Hematopoietic multipotent progenitor cell treated with erythropoietin and hydrocortisone succinate and interleukin-3 and kit ligand, for 17 days (in vitro differentiated cells): ENCODE measurements around the gene GJA1.
"Not testable (repeated sequence)": the region's sequence is repeated elsewhere in the genome, so short reads cannot be mapped to it uniquely, and the experiment has no call there.

ENCODE experiments used
- DNase-seq: peaks from one replicate; pipeline ENCODE4 v3.0.0-alpha.2; 2015; ENCODE audit warnings: low spot score

The GJA1 gene

DNA sequence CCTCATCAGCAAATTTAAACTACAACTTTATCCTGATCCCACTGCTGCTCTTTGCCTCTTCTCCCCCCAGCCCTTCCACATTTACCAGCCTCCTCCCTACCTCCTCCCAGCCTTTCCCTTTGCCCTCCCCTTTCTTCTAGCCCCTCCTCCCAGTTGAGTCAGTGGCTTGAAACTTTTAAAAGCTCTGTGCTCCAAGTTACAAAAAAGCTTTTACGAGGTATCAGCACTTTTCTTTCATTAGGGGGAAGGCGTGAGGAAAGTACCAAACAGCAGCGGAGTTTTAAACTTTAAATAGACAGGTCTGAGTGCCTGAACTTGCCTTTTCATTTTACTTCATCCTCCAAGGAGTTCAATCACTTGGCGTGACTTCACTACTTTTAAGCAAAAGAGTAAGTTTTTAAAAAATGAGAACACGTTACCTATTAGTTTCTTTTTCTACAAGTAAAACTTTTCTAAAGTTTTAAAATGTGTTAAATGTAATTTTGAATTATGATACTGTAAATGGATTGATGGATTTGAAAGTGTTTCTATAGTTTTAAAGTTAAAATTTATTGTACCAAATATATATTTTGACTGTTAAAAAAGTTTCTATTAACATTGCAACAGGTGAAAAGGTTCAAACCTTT lies at the start of gene GJA1:
TSS of gene GJA1 (plus strand) at position 203 of the 626 bp plus-strand sequence. CDS start 11,202 bp downstream, outside the sequence.
- no peak for DNase-seq

DNA sequence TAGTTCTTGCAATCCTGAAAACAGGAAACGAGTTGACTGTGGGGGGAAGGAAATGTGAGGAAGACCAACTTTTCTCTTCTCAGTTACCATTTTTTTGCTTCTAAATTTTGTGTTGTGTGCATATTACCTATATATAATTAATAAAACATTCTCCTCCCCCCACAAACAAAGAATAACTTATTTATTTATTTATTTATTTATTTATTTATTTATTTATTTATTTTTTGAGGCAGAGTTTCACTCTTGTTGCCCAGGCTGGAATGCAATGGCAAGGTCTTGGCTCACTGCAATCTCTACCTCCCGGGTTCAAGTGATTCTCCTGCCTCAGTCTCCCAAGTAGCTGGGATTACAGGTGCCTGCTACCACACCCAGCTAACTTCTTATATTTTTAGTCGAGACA lies 48.9 kb upstream of the GJA1 start:
- DNase-seq, result not testable (repeated sequence)

DNA sequence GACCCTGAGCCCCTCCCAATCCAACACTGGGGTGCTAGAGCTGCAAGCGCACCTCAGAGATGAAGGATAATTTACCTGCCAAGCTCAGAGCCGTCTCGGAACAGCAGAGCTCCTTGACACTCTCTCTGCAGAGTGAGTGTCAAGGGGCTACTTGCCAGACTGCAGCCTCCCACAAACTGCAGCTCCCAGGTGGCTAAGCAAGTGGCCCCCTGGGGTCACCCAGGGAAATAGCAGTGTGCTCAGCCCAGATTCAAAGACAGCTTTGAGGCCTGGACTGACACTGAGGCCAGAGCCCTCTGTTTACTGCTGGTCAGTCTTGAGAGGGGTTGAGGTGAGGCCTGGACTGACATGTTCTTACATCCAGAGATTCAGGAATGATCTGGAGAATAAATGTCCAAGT lies 46.0 kb upstream of the GJA1 start:
- DNase-seq, result no peak

DNA sequence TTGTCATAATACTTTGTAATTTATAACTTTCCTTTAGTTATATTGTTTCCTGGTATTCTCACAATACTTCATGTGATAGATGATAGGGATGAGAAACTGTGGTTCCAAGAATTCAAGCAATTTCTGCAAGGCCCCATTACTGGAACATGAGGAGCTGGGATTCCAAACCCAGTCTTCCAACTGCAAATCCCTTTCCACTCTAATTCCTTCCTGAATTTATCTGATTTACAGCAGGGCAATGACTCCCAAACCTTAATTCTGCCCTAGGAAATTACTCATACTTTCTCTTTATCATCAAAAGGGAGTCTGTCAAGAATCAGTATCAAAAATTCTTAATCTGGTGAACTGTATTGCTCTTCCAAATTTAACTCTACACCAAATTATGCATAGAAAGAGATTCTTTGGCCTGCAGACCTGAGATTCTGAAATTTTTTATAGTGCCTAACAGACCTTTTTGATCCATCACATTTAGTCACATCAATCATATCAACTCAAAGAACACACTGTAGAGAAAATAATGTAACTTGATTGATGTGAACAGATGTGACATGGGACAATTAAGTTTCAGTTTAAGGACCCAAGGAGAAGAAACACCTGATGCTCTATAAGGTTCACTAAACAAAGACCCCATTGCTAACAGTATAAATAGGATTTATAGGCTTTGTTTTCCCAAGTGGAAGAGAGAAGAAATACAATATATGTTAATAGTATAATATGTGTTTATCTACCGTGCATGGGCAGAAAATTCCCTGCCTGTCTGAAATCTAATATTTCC lies 41.5 kb upstream of the GJA1 start:
- DNase-seq, result no peak

DNA sequence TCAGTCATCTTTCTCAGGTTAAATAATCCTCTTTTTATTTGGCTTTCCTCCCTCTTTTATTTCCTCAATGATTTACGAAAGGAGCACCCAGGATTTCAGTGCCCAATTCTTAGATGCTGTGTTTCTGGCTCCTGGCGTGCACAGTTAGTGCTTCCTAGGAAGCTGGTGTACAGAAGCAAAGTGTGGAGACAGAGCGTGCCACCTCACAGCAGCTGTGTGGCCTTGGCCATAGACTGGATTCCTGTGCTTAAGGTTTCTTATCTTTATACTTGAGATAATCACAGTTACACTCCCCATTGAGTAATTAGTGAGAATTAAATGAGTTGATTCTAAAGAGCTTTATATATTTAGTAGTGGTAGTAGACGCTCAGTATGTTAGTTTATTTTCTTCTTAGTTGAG lies 39.7 kb upstream of the GJA1 start:
- DNase-seq, result no peak

DNA sequence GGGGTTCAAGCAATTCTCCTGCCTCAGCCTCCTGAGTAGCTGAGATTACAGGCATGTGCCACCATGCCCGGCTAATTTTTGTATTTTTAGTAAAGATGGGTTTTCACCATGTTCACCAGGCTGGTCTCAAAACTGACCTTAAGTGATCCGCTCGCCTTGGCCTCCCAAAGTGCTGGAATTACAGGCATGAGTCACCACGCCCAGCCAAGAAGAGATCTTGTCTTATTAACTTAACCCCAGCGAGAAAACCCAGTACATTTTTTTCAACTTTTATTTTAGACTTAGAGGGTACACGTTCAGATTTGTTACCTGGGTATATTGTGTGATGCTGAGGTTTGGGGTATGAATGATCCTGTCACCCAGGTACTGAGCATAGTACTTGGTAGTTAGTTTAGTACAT lies 38.3 kb upstream of the GJA1 start:
- not testable (repeated sequence) for DNase-seq

DNA sequence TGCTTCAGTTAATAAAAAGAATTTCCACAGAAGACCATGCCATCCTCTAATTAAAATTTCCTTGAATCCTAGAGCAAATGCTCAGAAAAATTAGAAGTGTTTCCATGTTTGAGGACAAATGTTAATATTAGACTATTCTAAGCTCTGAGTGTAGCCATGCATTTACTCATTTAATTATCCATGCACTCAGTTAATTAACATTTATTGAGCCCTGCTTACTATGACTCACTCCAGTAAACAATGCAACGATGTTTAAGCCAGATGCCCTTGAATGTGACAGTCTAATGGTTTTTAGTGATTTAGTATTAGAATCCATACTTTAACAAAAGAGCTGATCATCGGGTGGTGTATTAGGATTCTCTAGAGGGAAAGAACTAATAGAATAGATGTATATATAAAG lies 37.3 kb upstream of the GJA1 start:
- no peak for DNase-seq

DNA sequence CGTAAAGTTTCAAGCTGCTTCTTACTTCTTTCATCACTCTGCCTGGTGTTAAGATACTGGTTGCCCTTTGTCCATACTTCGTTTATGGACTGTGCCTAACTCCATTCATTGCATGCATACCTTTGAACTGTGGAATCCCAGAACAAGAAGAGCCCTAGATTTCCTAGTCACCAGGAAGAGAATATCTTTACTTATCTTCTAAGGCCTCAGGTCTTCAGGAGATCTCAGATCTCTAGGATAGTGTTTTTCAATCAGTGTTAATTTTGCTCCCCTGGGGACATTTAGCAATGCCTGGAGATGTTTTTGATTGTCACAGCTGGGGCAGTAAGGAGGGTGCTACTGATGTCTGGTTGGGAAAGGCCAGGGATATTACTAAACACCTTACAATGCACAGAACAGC lies 35.5 kb upstream of the GJA1 start:
- DNase-seq, result no peak

DNA sequence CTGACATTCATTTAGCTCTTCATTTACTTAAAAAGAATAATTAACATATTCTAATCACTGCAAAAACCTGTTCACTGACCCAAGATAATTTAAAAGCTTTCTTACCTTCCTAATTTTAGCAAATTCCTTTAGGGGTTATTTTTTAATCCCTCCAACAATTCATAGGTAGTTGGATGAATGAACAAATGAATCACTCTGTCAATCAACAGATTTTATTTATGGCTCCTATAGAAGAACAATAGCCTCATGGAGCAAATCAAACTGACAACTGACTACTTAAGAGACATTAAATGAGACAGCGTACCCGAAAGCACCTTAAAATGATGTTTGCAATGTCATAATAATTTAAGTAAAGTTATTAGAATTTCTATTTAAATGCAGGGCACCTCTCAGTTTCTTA lies 31.5 kb upstream of the GJA1 start:
- no peak for DNase-seq

DNA sequence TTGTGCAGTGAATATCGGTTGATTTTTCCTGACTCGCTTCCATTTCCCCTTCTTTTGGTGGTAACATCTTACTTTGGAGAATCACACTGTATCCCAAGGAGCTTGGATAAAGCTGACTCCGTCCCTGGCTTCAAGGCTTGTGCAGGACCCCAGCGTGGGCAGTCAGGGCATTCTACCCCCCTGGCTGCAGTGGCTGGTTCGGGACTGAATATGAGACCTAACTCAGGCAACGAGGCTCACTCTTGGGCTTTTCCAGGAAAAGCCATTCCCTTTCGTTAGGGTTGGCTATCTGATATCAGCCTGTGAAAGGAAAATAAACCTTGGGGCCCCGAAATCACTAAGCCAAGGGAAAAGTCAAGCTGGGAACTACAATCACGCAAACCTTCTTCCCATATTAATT lies 30.1 kb upstream of the GJA1 start:
- no peak for DNase-seq

DNA sequence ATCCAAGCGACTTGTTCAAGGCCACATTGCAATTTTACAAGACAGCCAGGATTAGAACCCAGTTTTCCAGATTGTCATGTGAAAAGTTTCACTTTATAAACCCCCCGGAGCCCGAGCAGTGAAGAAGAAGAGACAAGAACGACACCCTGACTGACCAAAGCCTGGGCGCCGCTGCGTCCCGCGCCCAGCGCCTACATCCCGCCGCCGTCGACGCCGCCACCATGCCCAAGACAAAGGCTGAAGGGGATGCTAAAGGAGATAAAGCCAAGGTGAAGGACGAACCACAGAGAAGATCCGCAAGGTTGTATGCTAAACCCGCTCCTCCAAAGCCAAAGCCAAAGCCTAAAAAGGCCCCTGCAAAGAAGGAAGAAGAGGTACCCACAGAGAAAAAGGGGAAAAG lies 27.1 kb upstream of the GJA1 start:
- DNase-seq, result no peak

DNA sequence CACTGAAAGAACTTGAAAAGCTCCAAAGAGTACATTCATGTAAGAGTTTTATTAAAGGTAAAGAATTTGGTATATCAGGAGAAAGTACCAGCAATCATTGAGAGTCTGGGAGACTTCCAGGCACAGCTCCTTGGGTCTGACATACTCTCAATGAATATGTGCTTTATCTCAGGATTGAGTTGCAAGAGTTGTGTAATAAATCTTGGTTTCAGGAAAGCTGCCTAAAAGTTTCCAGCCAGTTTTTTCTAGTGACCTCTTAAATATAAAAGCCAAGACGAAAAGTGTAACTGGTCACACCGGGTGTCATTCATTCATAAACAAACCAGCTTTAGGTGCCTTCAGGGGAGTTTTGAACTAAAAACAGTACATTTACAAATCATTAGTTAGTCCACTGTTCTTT lies 21.6 kb upstream of the GJA1 start:
- no peak for DNase-seq

DNA sequence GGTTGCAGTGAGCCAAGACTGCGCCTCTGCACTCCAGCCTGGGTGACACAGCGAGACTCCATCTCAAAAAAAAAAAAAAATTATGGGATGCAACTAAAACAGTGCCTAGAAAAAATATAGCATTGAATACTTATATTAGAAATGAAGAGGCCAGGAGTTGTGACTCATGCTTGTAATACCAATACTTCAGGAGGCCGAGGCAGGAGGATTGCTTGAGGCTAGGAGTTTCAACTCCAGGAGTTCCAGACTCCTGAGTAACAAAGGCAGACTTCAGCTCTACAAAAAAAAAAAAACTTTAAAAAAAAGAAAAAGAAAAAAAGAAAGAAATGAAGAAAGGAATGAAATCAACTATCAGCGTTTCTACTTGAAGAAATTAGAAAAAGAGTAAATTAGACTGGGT lies 17.1 kb upstream of the GJA1 start:
- DNase-seq, result no peak

DNA sequence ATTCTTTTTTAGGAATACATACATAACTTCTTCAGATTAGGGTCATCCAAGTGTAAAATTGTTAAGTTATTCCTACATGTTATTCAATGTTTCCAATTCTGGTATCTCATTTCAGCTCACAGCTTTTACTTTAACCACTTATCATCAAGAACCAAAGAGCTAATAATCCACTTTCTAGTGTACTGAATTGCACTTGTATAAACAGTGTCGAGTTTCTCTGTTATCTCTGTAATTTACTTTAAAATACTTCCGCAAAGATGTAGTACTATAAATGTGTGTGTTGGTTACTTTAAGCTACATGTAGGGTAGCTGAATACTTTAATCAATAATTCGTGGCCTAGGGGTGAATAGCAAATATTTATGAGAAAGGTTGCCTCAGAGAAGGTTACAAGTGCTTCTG lies 8.8 kb upstream of the GJA1 start:
- no peak for DNase-seq

DNA sequence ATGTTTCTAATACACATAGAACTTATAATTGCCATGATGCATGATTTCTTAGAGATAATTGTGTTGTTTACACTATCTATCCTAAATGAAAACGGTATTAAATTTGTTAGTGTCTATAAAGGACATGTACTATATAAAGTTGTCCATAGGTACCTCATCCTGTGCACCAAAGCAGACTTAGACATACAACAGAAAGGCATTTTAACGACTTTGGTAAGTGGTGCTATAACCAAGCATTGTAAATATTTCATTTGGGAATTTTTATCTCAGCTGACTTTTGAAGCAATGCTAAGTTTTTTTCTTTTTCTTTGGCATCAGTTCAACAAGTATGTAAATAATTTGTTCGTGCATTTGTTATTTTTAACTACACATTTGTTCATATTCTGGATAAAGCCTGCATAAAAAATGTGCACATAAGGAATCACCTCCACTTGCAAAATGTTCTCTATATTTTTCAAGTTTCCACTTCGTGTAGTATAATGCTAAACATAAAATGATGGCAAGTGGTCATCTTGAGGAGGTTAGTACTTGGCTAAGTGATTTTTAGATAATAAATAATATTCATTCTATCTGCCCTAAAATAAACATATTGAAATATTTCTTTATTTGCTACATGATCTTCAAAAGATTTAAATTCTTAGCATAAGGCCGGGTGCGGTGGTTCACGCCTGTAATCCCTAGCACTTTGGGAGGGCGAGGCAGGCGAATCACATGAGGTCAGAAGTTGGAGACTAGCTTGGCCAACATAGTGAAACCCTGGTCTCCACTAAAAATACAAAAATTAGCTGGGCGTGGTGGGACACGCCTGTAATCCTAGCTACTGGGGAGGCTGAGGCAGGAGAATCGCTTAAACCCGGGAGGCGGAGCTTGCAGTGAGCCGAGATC lies 6.3 kb upstream of the GJA1 start:
- no peak for DNase-seq

DNA sequence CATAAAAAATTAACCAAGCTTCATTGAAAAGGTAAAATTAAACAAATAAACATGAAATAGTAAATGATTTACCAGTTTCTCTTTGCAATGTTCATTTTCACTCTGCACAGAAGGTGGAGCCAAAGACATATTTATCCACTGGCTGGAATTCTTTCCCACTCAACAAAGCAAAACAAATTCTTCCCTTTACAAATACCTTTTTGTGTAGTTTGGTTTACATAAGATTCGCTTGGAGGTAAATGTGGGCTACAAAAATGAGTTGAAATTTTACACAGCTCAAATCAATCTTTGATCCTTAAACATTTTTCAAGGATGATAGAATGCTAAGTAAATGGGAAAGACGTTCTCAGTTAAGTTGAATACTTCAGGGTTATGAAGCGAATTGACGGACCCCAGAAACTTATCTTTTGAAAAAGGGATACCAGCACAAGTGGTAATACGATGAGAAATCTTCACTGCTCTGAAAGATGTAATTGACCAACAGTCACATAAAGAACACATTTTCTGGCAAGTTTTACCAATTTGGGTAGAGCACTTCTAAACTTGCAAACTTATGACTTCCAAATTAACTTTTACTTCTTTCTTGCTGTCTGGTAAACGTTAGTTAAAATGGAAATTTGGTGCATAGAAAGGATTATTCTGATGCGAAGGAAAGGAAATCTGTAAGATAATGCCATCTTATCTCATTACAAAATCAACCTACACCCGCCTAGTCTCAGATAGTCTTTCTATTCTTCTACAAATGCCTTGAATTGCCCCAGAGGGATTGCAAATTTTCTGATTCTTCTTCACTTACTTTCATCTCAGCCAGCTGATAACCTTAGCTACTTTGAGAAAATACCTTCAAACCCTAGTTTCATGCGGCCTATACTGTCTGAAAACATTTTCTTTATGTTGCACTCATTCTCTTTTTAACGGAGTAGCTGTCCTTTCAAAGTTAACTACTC lies 4.7 kb upstream of the GJA1 start:
- DNase-seq, result no peak

DNA sequence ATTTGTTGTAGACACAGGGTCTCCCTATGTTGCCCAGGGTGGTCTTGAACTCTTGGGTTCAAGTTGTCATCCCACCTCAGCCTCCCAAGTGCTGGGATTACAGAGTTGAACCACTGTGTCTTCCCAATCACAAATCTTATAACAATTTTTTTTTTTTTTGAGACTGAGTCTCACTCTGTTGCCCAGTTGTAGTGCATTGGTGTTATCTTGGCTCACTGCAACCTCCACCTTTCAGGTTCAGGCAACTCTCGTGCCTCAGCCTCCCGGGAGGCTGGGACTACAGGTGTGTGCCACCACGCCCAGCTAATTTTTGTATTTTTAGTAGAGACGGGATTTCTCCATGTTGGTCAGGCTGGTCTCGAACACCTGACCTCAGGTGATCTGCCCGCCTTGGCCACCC lies 3.7 kb upstream of the GJA1 start:
- not testable (repeated sequence) for DNase-seq

DNA sequence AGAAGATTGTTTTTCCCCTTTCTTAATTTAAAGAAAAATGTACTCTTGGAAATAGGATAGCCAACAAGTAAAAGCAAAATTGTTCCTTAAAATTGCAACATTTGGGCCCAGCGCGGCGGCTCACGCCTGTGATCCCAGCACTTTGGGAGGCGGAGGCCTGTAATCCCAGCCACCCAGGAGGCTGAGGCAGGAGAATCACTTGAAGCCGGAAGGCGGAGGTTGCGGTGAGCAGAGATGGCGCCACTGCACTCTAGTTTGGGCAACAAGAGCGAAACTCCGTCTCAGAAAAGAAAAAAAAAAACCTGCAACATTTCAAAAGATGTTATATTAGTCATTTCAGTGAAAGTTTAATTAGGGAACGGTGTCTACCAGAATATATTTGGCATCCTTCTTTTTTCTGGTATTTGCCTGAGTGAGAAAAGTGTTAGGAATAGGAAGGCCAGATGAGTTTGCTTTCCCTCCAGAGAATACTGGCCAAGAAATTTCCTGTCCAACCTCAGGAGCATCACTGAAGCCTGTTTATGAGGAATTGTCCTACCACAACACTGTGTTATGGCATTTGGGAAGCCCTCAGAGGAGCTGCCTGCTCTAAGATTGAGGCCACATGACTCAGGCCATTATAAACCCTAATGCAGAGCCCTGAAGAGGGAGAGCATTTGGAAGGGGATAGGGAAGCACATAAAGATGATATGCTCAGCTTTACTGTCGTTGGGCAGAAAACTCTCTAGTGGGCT lies 1.2 kb upstream of the GJA1 start:
- no peak for DNase-seq

DNA sequence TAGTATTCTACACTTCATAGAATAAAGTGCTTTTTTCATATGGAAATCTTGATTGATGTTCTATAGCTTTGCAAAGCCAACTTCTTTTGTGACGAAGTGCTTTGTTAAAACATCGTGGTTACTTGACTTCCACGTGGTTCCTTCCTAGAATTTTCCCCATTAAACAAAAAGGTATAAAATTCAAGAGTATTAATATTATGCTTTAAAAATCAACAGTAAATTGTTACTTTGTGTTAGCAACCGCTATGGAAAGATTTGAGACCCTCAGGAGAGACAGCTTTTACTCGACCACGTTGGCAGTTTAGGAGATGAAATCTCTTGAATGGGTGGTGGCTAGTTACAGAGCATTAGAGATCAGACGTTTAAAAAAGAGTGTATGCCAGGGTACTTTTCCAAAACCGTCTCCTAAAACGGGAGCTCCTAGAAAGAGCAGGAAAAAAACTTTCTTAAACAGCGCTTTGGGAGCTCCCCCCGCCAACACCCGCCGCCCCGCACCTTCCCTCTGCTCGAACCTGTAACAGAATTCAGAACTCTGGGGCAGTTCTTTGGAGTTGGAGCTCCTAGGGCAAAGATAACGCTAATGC lies 920 bp downstream of the GJA1 start:
- no peak for DNase-seq

DNA sequence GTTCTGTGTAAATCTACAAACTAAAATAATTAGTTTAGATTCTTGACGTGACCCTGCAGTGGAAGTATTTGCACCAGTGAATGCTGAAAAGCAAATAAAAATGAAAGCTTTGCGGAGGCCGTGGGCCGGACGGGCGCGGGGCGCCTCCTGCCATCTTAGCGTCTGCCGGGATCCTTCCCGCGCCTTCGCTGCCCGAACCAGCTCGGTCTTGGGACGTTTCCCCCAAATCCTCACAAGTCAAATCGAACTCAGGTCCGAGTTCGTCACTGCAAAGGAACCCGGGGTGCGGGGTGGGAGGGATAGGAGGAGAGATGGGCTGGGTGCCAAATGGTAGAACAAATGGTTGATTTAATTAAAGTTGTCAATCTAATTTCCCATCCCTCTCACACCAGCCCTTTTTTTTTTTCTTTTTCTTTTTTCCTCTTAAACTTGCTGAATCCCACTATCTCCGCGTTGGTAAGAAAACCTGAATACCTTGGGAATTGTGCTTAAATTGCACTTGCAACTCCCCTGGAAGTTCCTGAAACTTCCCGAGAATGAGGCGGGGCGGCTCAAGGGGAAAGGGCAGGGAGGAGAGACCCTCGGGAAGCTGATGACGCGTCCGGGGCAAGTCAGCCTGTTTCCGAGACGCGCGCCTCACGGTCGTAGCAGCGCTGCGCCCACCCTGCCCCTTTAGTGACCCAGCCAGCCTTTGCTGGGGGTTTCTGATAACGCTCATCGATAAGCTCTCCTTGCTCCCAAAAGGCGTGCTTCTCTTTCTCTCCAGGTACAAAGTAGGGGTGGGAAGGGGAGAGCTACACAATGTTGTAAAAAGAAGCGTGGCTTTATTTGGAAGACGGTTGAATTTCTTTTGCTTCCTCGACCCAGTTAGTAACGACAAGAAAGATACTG lies 1.8 kb downstream of the GJA1 start:
- DNase-seq, result no peak
